Body of pancreas (tissue), 4 donors: Measurements from ENCODE around the gene PRKCB.

Experiments
- POLR2A ChIP-seq, 3 donors: fragments of 450-650 bp; IDR thresholded peaks; one replicate each; pipeline ENCODE4 v1.6.1; 2016; ENCODE audit warnings: antibody characterized with exemption in 3 of 3, mild to moderate bottlenecking in 2 of 3
- TF ChIP-seq, protein P1 (sequence below), 7 experiments: fragments of 450-650 bp in 4 of 7; fragments of 200-600 bp in 3 of 7; sonication (generic) in 3 of 7; IDR thresholded peaks; one replicate each; pipeline ENCODE4 v1.5.1; 2016 to 2019; ENCODE audit warnings: antibody characterized with exemption in 7 of 7

DNA sequence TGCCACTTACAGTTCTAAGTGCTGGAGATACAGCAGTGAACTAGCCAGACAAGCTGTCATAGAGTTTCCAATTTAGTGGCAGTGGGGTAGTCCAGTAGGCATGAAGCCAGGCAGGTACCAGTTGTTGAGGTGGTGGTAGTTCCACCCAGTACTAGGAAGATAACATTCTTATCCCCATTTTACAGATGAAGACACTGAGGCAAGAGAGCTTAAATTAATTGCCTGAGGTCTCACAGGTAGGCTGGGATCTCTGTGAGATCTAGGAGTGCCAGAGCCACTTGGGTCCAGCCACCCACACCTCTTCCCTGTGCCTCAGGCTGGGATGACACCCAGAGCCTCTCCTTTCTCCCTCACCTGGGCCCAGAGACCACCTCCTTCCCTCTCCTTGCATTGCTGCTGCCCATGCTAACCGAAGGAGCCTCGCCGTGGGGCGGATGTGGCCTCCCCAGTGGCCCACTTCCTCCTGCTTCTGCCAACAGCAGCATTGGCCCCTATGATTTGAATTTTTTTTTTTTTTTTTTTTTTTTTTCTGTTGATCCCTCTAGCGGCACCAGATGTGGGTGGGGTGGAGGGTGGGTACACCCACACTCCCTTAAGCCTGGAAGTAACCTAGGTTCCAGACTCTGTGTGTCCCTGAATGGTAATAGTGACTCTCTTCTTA, 114.0 kb downstream of the PRKCB start:
- TF ChIP-seq, protein P1, sequence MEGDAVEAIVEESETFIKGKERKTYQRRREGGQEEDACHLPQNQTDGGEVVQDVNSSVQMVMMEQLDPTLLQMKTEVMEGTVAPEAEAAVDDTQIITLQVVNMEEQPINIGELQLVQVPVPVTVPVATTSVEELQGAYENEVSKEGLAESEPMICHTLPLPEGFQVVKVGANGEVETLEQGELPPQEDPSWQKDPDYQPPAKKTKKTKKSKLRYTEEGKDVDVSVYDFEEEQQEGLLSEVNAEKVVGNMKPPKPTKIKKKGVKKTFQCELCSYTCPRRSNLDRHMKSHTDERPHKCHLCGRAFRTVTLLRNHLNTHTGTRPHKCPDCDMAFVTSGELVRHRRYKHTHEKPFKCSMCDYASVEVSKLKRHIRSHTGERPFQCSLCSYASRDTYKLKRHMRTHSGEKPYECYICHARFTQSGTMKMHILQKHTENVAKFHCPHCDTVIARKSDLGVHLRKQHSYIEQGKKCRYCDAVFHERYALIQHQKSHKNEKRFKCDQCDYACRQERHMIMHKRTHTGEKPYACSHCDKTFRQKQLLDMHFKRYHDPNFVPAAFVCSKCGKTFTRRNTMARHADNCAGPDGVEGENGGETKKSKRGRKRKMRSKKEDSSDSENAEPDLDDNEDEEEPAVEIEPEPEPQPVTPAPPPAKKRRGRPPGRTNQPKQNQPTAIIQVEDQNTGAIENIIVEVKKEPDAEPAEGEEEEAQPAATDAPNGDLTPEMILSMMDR (IDR thresholded peaks at IDR 0.05), result no peak
- TF ChIP-seq POLR2A (IDR thresholded peaks at IDR 0.05), result no peak
